ENCODE measurements around the gene MED27.

DNA sequence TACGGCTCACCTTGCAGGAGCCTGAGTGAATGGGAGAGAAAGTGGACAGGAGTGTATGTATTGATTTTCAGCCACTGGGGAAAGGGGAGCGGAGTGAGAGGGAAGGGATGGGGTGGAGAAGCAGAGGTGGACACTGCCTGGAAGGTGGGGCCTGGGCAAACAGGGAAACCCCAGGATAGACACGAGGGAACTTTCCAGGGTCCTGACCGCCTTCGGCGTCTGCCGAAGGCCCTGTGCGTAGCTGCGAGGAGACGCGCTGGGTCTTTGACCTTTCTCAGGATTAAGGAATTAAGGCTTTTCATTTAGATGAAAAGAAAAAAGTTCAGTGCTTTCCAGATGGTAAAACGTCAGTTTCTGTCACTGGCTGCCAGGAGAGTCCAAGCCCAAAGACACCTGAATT, 205.2 kb downstream of the MED27 start:
- TF ChIP-seq, protein P1, sequence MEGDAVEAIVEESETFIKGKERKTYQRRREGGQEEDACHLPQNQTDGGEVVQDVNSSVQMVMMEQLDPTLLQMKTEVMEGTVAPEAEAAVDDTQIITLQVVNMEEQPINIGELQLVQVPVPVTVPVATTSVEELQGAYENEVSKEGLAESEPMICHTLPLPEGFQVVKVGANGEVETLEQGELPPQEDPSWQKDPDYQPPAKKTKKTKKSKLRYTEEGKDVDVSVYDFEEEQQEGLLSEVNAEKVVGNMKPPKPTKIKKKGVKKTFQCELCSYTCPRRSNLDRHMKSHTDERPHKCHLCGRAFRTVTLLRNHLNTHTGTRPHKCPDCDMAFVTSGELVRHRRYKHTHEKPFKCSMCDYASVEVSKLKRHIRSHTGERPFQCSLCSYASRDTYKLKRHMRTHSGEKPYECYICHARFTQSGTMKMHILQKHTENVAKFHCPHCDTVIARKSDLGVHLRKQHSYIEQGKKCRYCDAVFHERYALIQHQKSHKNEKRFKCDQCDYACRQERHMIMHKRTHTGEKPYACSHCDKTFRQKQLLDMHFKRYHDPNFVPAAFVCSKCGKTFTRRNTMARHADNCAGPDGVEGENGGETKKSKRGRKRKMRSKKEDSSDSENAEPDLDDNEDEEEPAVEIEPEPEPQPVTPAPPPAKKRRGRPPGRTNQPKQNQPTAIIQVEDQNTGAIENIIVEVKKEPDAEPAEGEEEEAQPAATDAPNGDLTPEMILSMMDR (conservative IDR thresholded peaks at IDR 0.05 in 1 of 2, IDR thresholded peaks at IDR 0.05 in 1 of 2; ENCODE audit: low read depth in 1 of 2, low read length in 2 of 2) = no peak
- no peak for TF ChIP-seq EZH2 (IDR thresholded peaks at IDR 0.05; ENCODE audit: low read length, missing control alignments)
